Parathyroid adenoma (tissue), 2 donors: ENCODE measurements around the gene MC2R.
"Not testable (repeated sequence)": the region's sequence is repeated elsewhere in the genome, so short reads cannot be mapped to it uniquely, and the experiment has no call there.

Experiments
- H2AFZ ChIP-seq: fragments of 300-600 bp; sonication (generic); one replicate; pipeline ENCODE4 v1.7.0; 2017; ENCODE audit warnings: antibody characterized with exemption, mild to moderate bottlenecking
- H3K27ac ChIP-seq: fragments of 300-600 bp; sonication (generic); one replicate; pipeline ENCODE4 v1.7.0; 2017
- H3K27me3 ChIP-seq: fragments of 300-600 bp; sonication (generic); one replicate; pipeline ENCODE4 v1.7.0; 2017; ENCODE audit warnings: low read length; ENCODE audit not compliant: control insufficient read depth, insufficient read depth
- H3K36me3 ChIP-seq: fragments of 300-600 bp; sonication (generic); one replicate; pipeline ENCODE4 v1.7.0; 2017; ENCODE audit warnings: low read length; ENCODE audit not compliant: control insufficient read depth, insufficient read depth
- H3K4me1 ChIP-seq: fragments of 300-600 bp; sonication (generic); one replicate; pipeline ENCODE4 v1.7.0; 2017; ENCODE audit warnings: control low read depth
- H3K4me2 ChIP-seq: fragments of 300-600 bp; sonication (generic); one replicate; pipeline ENCODE4 v1.7.0; 2017; ENCODE audit warnings: low read length
- H3K4me3 ChIP-seq: fragments of 300-600 bp; sonication (generic); one replicate; pipeline ENCODE4 v1.7.0; 2017; ENCODE audit warnings: low read depth, low read length
- H3K79me2 ChIP-seq: fragments of 300-600 bp; sonication (generic); one replicate; pipeline ENCODE4 v1.7.0; 2017; ENCODE audit warnings: control low read depth
- H3K9ac ChIP-seq: fragments of 300-600 bp; sonication (generic); one replicate; pipeline ENCODE4 v1.7.0; 2017; ENCODE audit warnings: mild to moderate bottlenecking
- H3K9me3 ChIP-seq: fragments of 300-600 bp; sonication (generic); one replicate; pipeline ENCODE4 v1.7.0; 2017; ENCODE audit warnings: low read length; ENCODE audit not compliant: control insufficient read depth
- TF ChIP-seq, protein P1 (sequence below): fragments of 300-600 bp; sonication (generic); IDR thresholded peaks from one replicate; pipeline ENCODE4 v1.7.0; 2017; ENCODE audit warnings: antibody characterized with exemption, mild to moderate bottlenecking
- donor health status: primary hyperparathyroidism.

MC2R gene

DNA sequence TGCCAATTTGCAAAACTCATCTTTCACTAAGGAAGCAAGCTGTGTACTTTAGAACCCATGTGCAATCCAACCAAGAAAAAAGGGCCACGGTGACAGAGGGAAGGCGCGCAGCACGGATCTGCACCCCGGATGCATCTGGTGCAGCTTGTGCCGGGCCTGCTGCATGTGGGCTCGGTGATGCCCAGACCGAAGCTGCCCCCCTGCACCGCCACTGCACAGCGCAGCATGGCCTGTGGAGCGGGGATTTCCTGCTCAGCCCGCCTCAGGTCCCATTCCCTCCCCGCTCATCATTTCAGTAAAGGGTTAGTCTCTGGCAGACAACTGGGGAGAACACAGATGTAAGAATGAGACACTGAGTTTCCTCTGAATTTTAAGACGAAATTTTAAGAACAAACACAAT lies 43.0 kb downstream of the MC2R start:
- H3K36me3 ChIP-seq = no peaks in the 10 kb centered on the region

GRCh38 chr18:13871701-13872100 lies 43.6 kb downstream of the MC2R start:
- H3K27me3 ChIP-seq = peaks cover 2% of the 10 kb centered on the region
- H3K9ac ChIP-seq = no peak overlapping the region
- no peak overlapping the region for H3K4me2 ChIP-seq
- H3K79me2 ChIP-seq = no peaks in the 10 kb centered on the region
- H3K4me3 ChIP-seq = no peak overlapping the region
- H3K9me3 ChIP-seq = no peaks in the 10 kb centered on the region
- no peaks in the 10 kb centered on the region for H3K36me3 ChIP-seq
- H2AFZ ChIP-seq = no peak overlapping the region
- H3K27ac ChIP-seq = no peak overlapping the region
- TF ChIP-seq, protein P1, sequence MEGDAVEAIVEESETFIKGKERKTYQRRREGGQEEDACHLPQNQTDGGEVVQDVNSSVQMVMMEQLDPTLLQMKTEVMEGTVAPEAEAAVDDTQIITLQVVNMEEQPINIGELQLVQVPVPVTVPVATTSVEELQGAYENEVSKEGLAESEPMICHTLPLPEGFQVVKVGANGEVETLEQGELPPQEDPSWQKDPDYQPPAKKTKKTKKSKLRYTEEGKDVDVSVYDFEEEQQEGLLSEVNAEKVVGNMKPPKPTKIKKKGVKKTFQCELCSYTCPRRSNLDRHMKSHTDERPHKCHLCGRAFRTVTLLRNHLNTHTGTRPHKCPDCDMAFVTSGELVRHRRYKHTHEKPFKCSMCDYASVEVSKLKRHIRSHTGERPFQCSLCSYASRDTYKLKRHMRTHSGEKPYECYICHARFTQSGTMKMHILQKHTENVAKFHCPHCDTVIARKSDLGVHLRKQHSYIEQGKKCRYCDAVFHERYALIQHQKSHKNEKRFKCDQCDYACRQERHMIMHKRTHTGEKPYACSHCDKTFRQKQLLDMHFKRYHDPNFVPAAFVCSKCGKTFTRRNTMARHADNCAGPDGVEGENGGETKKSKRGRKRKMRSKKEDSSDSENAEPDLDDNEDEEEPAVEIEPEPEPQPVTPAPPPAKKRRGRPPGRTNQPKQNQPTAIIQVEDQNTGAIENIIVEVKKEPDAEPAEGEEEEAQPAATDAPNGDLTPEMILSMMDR = no peak
- H3K4me1 ChIP-seq = no peaks in the 10 kb centered on the region

More for the DNA sequence above, 43.0 kb downstream of the MC2R start:
- Histone ChIP-seq H3K27me3 (peaks cover 2% of the 10 kb centered on the region), H3K79me2 (no peaks in the 10 kb centered on the region), H3K4me1 (no peaks in the 10 kb centered on the region), H3K4me3 (no peak overlapping the region), H3K9ac (no peak overlapping the region), H3K4me2 (no peak overlapping the region), H3K27ac (no peak overlapping the region), H2AFZ (no peak overlapping the region), H3K9me3 (no peaks in the 10 kb centered on the region)
- TF ChIP-seq, protein P1 = no peak

DNA sequence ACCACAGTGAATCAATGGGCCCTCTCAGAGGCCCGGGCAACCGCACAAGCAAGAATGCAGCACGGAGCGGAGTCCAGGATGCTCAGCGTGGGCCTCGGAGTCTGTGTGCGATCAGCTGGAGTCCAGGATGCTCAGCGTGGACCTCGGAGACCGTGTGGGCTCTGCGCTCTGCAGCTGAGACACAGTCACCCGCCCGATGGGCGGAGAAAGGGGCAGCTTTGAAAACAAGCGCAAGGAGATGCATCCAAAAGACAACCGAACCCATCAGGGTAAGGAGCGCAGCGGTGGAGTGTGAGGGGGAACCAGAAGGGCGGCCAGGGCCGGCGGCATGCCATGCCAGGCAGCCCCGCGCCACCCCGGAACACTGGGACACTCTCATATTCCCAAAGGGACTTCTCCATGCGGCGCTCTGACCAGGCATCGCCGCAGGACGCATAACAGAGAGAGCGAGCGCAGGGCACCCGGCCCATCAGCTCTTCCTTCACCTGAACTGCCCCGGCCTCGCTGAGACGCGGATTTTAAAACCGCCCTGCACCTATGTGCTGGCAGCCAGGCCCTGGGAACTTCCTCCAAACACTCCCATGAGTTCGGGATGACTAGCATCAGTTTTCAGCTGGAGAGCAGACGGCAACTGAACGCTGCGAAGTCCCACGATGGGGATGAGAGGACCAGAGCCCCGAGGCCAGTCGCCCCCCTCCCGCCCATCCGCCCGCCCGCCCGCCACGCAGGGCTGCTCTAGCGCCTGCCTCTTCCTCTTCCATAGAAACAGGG lies 46.6 kb downstream of the MC2R start:
- Histone ChIP-seq H3K4me1 (no peaks in the 10 kb centered on the region), H2AFZ (no peak overlapping the region), H3K9me3 (no peaks in the 10 kb centered on the region), H3K79me2 (no peaks in the 10 kb centered on the region), H3K27ac (no peak overlapping the region), H3K4me3 (no peak overlapping the region), H3K9ac (no peak overlapping the region), H3K4me2 (no peak overlapping the region), H3K36me3 (no peaks in the 10 kb centered on the region), H3K27me3 (peaks cover 2% of the 10 kb centered on the region)
- TF ChIP-seq, protein P1 = no peak

GRCh38 chr18:13862898-13863297 lies 52.4 kb downstream of the MC2R start:
- H3K4me3 ChIP-seq, H3K27ac ChIP-seq, H3K79me2 ChIP-seq, H3K4me2 ChIP-seq, H3K36me3 ChIP-seq, H3K27me3 ChIP-seq, H3K9me3 ChIP-seq, H3K4me1 ChIP-seq, H3K9ac ChIP-seq, H2AFZ ChIP-seq: not testable (repeated sequence)

DNA sequence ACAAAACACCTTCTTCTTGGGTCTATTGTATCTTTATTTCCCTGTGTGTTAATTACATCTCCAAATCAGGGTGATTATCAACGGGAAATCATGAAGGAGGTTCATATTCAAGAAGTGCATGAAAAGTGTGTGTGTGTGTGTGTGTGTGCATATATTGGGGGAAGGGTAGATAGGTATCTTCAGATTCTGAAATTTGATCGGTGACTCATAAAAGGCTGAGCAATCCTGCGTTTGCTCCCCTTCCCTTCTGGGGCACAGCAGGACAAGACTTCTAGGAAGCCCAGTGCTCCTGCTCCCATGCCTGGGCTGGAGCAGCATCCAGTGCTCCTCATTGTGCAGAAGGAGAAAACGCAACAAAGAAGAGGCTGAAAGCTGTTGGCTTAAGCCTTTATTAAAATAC lies 65.5 kb downstream of the MC2R start:
- no peak overlapping the region for H3K4me2 ChIP-seq

More for the DNA sequence above, 65.5 kb downstream of the MC2R start:
- no peaks in the 10 kb centered on the region for H3K36me3 ChIP-seq
- no peak overlapping the region for H3K27ac ChIP-seq
- no peaks in the 10 kb centered on the region for H3K4me1 ChIP-seq
- TF ChIP-seq, protein P1 = no peak
- H3K79me2 ChIP-seq = no peaks in the 10 kb centered on the region
- no peak overlapping the region for H3K9ac ChIP-seq
- H2AFZ ChIP-seq = no peak overlapping the region
- H3K4me3 ChIP-seq = no peak overlapping the region
- H3K27me3 ChIP-seq = no peaks in the 10 kb centered on the region
- no peaks in the 10 kb centered on the region for H3K9me3 ChIP-seq
